K562 (cell line): ENCODE measurements around the gene CUX1. TPM values are rescaled to one million over a fixed set of nuclear protein-coding genes. Genes with fewer than 3 reads are reported as not detected.

Source experiments
- ATAC-seq: fragments of 200-7000 bp; cut with Tn5 transposase; 3 replicates; pipeline ENCODE4 v1.9.1; 2020; ENCODE audit warnings: moderate library complexity
- BruUV-seq: library from RNA; stranded (reverse); fragments of 400-500 nt; replicated peaks from 2 replicates; lab custom pipeline; 2021; lab: Mats Ljungman, UMichigan
- CTCF ChIA-PET: fragments of 300-600 bp; formaldehyde crosslinking; extraction: SDS; loops from one replicate; lab custom pipeline; 2021; ENCODE audit warnings: low intra/inter-chr PET ratio; lab: Yijun Ruan, JAX
- POLR2A ChIA-PET: fragments of 300-600, 350-650 bp; sonication (Branson Sonifier 250); formaldehyde crosslinking; extraction: SDS; loops from one replicate; lab custom pipeline; 2021; ENCODE audit warnings: antibody characterized with exemption, inconsistent platforms; lab: Yijun Ruan, JAX
- DNase-seq, 4 experiments: peaks; one replicate each; pipeline versions ENCODE4 v3.0.0 to v3.0.0-alpha.2; 2011 to 2018; ENCODE audit warnings: low spot score in 3 of 4, mixed read lengths in 3 of 4; ENCODE audit errors: extremely low read depth in 1 of 4
- FAIRE-seq: peaks from 2 replicates; lab custom pipeline; 2011; peaks lifted over from hg19 to GRCh38; lab: Jason Lieb, UNC
- H2AFZ ChIP-seq: 2 replicates; pipeline ENCODE4 v1.6.0; 2011; ENCODE audit warnings: low read depth, low read length, control low read depth, inconsistent platforms
- H3K27ac ChIP-seq: fragments of 200-600 bp; 3 replicates; pipeline ENCODE4 v1.8.0; 2011; ENCODE audit warnings: low read depth, mild to moderate bottlenecking, control low read depth, inconsistent platforms, low read length, moderate library complexity, mixed read lengths; ENCODE audit errors: extremely low read depth
- H3K27me3 ChIP-seq, 2 experiments: fragments of 300-600 bp in 1 of 2; 2 replicates in 1 of 2; 3 replicates in 1 of 2; pipeline versions ENCODE4 v1.6.0 to v1.8.0; 2011; ENCODE audit warnings: inconsistent platforms in 2 of 2, low read length in 2 of 2, mild to moderate bottlenecking in 1 of 2, mixed read lengths in 1 of 2, moderate library complexity in 1 of 2; ENCODE audit not compliant: control insufficient read depth in 2 of 2, insufficient read depth in 2 of 2
- H3K36me3 ChIP-seq: fragments of 300-600 bp; 3 replicates; pipeline ENCODE4 v1.8.0; 2011; ENCODE audit warnings: mild to moderate bottlenecking, low read length, inconsistent platforms; ENCODE audit not compliant: control insufficient read depth, insufficient read depth
- H3K4me1 ChIP-seq, 2 experiments: fragments of 200-600 bp in 1 of 2; replicated peaks in 1 of 2; 2 replicates in 1 of 2; 3 replicates in 1 of 2; pipeline versions ENCODE4 v1.5.1 to v1.8.0; 2011; ENCODE audit warnings: inconsistent platforms in 2 of 2, low read length in 2 of 2, mild to moderate bottlenecking in 1 of 2, mixed read lengths in 1 of 2, moderate library complexity in 1 of 2; ENCODE audit not compliant: control insufficient read depth in 2 of 2, insufficient read depth in 2 of 2
- H3K4me2 ChIP-seq: 2 replicates; pipeline ENCODE4 v1.6.1; 2011; ENCODE audit warnings: low read length, control low read depth, inconsistent platforms, mixed read lengths; ENCODE audit not compliant: insufficient read depth
- H3K4me3 ChIP-seq: fragments of 200-600 bp; sonication (generic), shearing (Covaris generic); 2 replicates; pipeline ENCODE4 v1.5.1; 2016; ENCODE audit warnings: control low read depth, inconsistent platforms
- H3K79me2 ChIP-seq: fragments of 200-600 bp; 3 replicates; pipeline ENCODE4 v1.8.0; 2011; ENCODE audit warnings: low read length, inconsistent platforms; ENCODE audit not compliant: control insufficient read depth, insufficient read depth
- H3K9ac ChIP-seq, 2 experiments: 2 replicates each; pipeline versions ENCODE4 v1.6.0 to v1.6.1; 2011; ENCODE audit warnings: low read depth in 2 of 2, low read length in 2 of 2, control low read depth in 1 of 2, inconsistent platforms in 1 of 2, mild to moderate bottlenecking in 1 of 2, mixed read lengths in 1 of 2; ENCODE audit not compliant: insufficient read depth in 1 of 2
- H3K9me1 ChIP-seq: one replicate; pipeline ENCODE4 v1.6.0; 2011; ENCODE audit warnings: inconsistent platforms, mild to moderate bottlenecking, low read length, moderate library complexity; ENCODE audit not compliant: control insufficient read depth, insufficient read depth
- H3K9me3 ChIP-seq: replicated peaks from 2 replicates; pipeline ENCODE4 v1.5.1; 2011; ENCODE audit warnings: low read depth, low read length, inconsistent platforms; ENCODE audit not compliant: control insufficient read depth, insufficient read depth
- H4K20me1 ChIP-seq: replicated peaks from 2 replicates; pipeline ENCODE4 v1.6.1; 2011; ENCODE audit warnings: low read length, inconsistent platforms, mixed read lengths; ENCODE audit not compliant: control insufficient read depth, insufficient read depth
- ARID1B ChIP-seq: fragments of 450-650 bp; IDR thresholded peaks from 2 replicates; pipeline ENCODE4 v1.6.1; 2016; ENCODE audit warnings: antibody characterized with exemption, mild to moderate bottlenecking, inconsistent platforms
- E2F3 ChIP-seq: fragments of 250-450 bp; sonication (Bioruptor Pico); IDR thresholded peaks from 2 replicates; pipeline ENCODE4 v1.4.0; 2020; ENCODE audit warnings: mild to moderate bottlenecking
- E2F8 ChIP-seq: fragments of 450-650 bp; IDR thresholded peaks from 2 replicates; pipeline ENCODE4 v1.7.1; 2018; ENCODE audit warnings: mild to moderate bottlenecking, low read depth; ENCODE audit not compliant: partially characterized antibody
- FOXA3 ChIP-seq, 2 experiments: fragments of 450-650 bp in 1 of 2; sonication (generic) in 1 of 2; formaldehyde crosslinking; IDR thresholded peaks in 1 of 2; conservative IDR thresholded peaks in 1 of 2; 2 replicates each; pipeline versions ENCODE4 v1.4.0 to v1.8.0; 2020 to 2022; ENCODE audit warnings: mild to moderate bottlenecking in 2 of 2, missing genetic modification reagents in 1 of 2
- FOXJ2 ChIP-seq: fragments of 200-800 bp; sonication (Bioruptor generic); IDR thresholded peaks from 2 replicates; pipeline ENCODE4 v1.6.1; 2016; ENCODE audit warnings: missing genetic modification characterization, missing compliant biosample characterization
- GMEB1 ChIP-seq: fragments of 250-450 bp; sonication (Bioruptor Pico); IDR thresholded peaks from 2 replicates; pipeline ENCODE4 v1.4.0; 2020; ENCODE audit warnings: mild to moderate bottlenecking
- MCM3 ChIP-seq: fragments of 450-650 bp; IDR thresholded peaks from 2 replicates; pipeline ENCODE4 v1.6.1; 2016
- POLR3A ChIP-seq: IDR thresholded peaks from 2 replicates; pipeline ENCODE4 v1.6.1; 2011; ENCODE audit warnings: borderline replicate concordance, mild to moderate bottlenecking, moderate library complexity; ENCODE audit not compliant: insufficient read length, insufficient read depth; ENCODE audit errors: extremely low read depth
- RCOR1 ChIP-seq, 2 experiments: IDR thresholded peaks; 2 replicates each; pipeline ENCODE4 v1.6.1; 2012; ENCODE audit warnings: low read depth in 2 of 2, low read length in 2 of 2, borderline replicate concordance in 1 of 2, improper control_type of control experiment in 1 of 2
- TFAM ChIP-seq: fragments of 250-450 bp; sonication (Bioruptor Pico); conservative IDR thresholded peaks from 2 replicates; pipeline ENCODE4 v1.5.0; 2021; ENCODE audit warnings: mild to moderate bottlenecking, moderate library complexity
- ZFPM2 ChIP-seq: fragments of 250-450 bp; sonication (Bioruptor Pico); IDR thresholded peaks from 2 replicates; pipeline ENCODE4 v1.5.1; 2022; ENCODE audit warnings: mild to moderate bottlenecking
- ZNF3 ChIP-seq: fragments of 250-450 bp; sonication (Bioruptor Pico); IDR thresholded peaks from 2 replicates; pipeline ENCODE4 v1.5.0; 2021; ENCODE audit warnings: mild to moderate bottlenecking, moderate library complexity
- ZNF586 ChIP-seq: fragments of 450-650 bp; formaldehyde crosslinking; conservative IDR thresholded peaks from 2 replicates; pipeline ENCODE4 v1.4.0; 2020; ENCODE audit warnings: mild to moderate bottlenecking, moderate library complexity
- WGBS: fragments of 100-300 bp; shearing (Covaris generic); methylation state at CpG from one replicate; pipeline ENCODE4 v1.1.6; 2016; ENCODE audit warnings: low coverage, mixed read lengths; ENCODE audit not compliant: insufficient coverage; ENCODE audit errors: missing lambda C conversion rate; 5-methylcytosine and 5-hydroxymethylcytosine counted together
- in situ Hi-C: fragments of 300-500 bp; cut with MboI; formaldehyde crosslinking; loops from 4 replicates; pipeline ENCODE4 v1.15.0; 2018; ENCODE audit warnings: inconsistent platforms, mixed read lengths
- intact Hi-C: fragments of 100-400 bp; cut with micrococcal nuclease; formaldehyde crosslinking; loops from 2 replicates; pipeline ENCODE4 v1.14.2; 2022
- polyA plus RNA-seq, 8 experiments: library from polyadenylated mRNA; depleted of rRNA in 4 of 8; stranded (reverse) in 5 of 8; unstranded in 3 of 8; fragments of >200 nt; fragmentation: Nextera tagmentation in 2 of 8; fragmentation: Illumina TruSeq in 1 of 8; extraction: Ambion mirVana in 2 of 8; extraction: Trizol in 1 of 8; gene quantifications; 2 replicates each; pipeline versions ENCODE4 v1.2.1 to v1.2.3, GENCODE V29; 2011 to 2014; ENCODE audit warnings: inconsistent platforms in 1 of 8, missing spikeins in 1 of 8
- total RNA-seq, 7 experiments: library from RNA; depleted of rRNA in 6 of 7; stranded (reverse); fragments of >200 nt in 6 of 7; fragmentation: Illumina TruSeq in 2 of 7; extraction: Trizol in 2 of 7; gene quantifications; 2 replicates each; pipeline versions ENCODE4 v1.2.1 to v1.2.3, GENCODE V29; 2011 to 2021; ENCODE audit warnings: low replicate concordance in 1 of 7
- TF ChIP-seq, protein P1 (sequence below): fragments of 250-450 bp; sonication (Bioruptor Pico); IDR thresholded peaks from 2 replicates; pipeline ENCODE4 v1.5.0; 2021

CUX1 gene
- total and polyA plus RNA-seq, 9 of the 15 experiments (the other 6 are each of a cell fraction or from before 2014, with no cell fraction given): 3.6 to 55.3 (median 25.2) TPM

GRCh38 chr7:101882005-101882421 lies 64.6 kb downstream of the CUX1 start:
- CTCF ChIA-PET: interaction anchor here (0.6 kb wide), 1 partner anchor 332 kb away, joined by 4 read pairs; no protein-coding TSS in a partner anchor
- Histone ChIP-seq H2AFZ (no peak overlapping the region), H3K27ac (peak overlapping the region; percentile 77; the same call in 2 of the 3 replicates), H3K36me3 (no peaks in the 10 kb centered on the region), H3K9ac (peak overlapping the region in 1 of 2 experiments; percentile 39; a peak in 1 of 4 replicates), H4K20me1 (peaks cover 36% of the 10 kb centered on the region), H3K27me3 (no peaks in the 10 kb centered on the region), H3K79me2 (peaks cover 96% of the 10 kb centered on the region), H3K9me1 (no peaks in the 10 kb centered on the region), H3K4me3 (no peak overlapping the region), H3K4me2 (peak overlapping the region; percentile 54; the same call in 1 of the 2 replicates), H3K9me3 (no peaks in the 10 kb centered on the region), H3K4me1 (peaks cover 32 to 34% of the 10 kb centered on the region in 2 experiments)
- peak; percentile 13 for ATAC-seq
- in situ Hi-C loops (no loop called here), intact Hi-C loops (loop anchor here (2.0 kb wide), 1 partner anchor 25 kb away; no protein-coding TSS in a partner anchor)
- DNase-seq: no peak
- no TSS peak for BruUV-seq
- FAIRE-seq: no peak
- POLR2A ChIA-PET: interaction anchor here (0.6 to 3.1 kb wide), 4 partner anchors 12 to 63 kb away, joined by 4 to 17 read pairs (median 6); no protein-coding TSS in a partner anchor
- 67% methylated on average over 7 of the region's 7 CpGs for WGBS
- TF ChIP-seq ZNF3 (CRISPR knock-in tag): no peak
- TF ChIP-seq POLR3A: no peak
- TF ChIP-seq FOXA3 (CRISPR knock-in tag; conservative IDR thresholded peaks at IDR 0.05 in 1 of 2, IDR thresholded peaks at IDR 0.05 in 1 of 2): peak; percentile 60 to 72; a peak in 2 of 4 replicates
- no peak for TF ChIP-seq GMEB1 (CRISPR knock-in tag)
- TF ChIP-seq FOXJ2 (tag): peak; percentile 96
- no peak for TF ChIP-seq TFAM (CRISPR knock-in tag)
- no peak for TF ChIP-seq ZNF586
- TF ChIP-seq, protein P1, sequence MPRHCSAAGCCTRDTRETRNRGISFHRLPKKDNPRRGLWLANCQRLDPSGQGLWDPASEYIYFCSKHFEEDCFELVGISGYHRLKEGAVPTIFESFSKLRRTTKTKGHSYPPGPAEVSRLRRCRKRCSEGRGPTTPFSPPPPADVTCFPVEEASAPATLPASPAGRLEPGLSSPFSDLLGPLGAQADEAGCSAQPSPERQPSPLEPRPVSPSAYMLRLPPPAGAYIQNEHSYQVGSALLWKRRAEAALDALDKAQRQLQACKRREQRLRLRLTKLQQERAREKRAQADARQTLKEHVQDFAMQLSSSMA: no peak
- TF ChIP-seq E2F8: peak; percentile 34
- no peak for TF ChIP-seq MCM3
- no peak for TF ChIP-seq E2F3 (CRISPR knock-in tag)
- 0 out of 4 replicates have a peak, but pooled peaks of 1 of the 2 experiments have one; percentile 31 for TF ChIP-seq RCOR1 (IDR thresholded peaks at IDR 0.05; ENCODE audit: borderline replicate concordance in 1 of 2, low read depth in 2 of 2, low read length in 2 of 2)
- peak; percentile 69 for TF ChIP-seq ARID1B
- TF ChIP-seq ZFPM2: no peak
